Measurements from ENCODE around the gene PTGIS. TPM values are rescaled to one million over a fixed set of nuclear protein-coding genes. Genes with fewer than 3 reads are reported as not detected.

PTGIS gene
- total and polyA plus RNA-seq, 2 donors (not counting 3 experiments of a cell fraction or from before 2014, with no cell fraction given) = 6.2 to 11.8 TPM

GRCh38 chr20:49510562-49511122, 57.3 kb downstream of the PTGIS start:
- H3K79me2 ChIP-seq (ENCODE audit: control insufficient read depth, insufficient read depth, low read length) = no peaks in the 10 kb centered on the region
- H3K36me3 ChIP-seq (ENCODE audit: control insufficient read depth in 2 of 2, extremely low read depth in 1 of 2, insufficient read depth in 2 of 2, low read length in 2 of 2) = no peaks in the 10 kb centered on the region
- H3K9me3 ChIP-seq (replicated peaks; ENCODE audit: control insufficient read depth, insufficient read depth, low read length) = no peaks in the 10 kb centered on the region
- CTCF ChIA-PET = interaction anchor here (6.5 kb wide), 1 partner anchor 179 kb away, joined by 77 read pairs; no protein-coding TSS in a partner anchor
- H3K27me3 ChIP-seq (ENCODE audit: control insufficient read depth in 2 of 2, insufficient read depth in 2 of 2, low read length in 2 of 2) = peaks cover 4 to 5% of the 10 kb centered on the region in 2 experiments
- no peak overlapping the region for H3K4me3 ChIP-seq (replicated peaks in 1 of 3; ENCODE audit: insufficient read depth in 1 of 3, low read depth in 1 of 3, low read length in 3 of 3)
- H3K4me2 ChIP-seq (ENCODE audit: insufficient read depth, low read length) = no peak overlapping the region
- no peak for TF ChIP-seq GATA2 (IDR thresholded peaks at IDR 0.05; ENCODE audit: insufficient read depth, insufficient read length, low read depth, low read length)
- TF ChIP-seq POLR2AphosphoS5 (IDR thresholded peaks at IDR 0.05; ENCODE audit: insufficient read depth, low read depth, low read length) = no peak
- TF ChIP-seq FOS (IDR thresholded peaks at IDR 0.05; ENCODE audit: borderline replicate concordance, insufficient read depth, low read length) = no peak
- TF ChIP-seq EZH2 (IDR thresholded peaks at IDR 0.05; ENCODE audit: borderline replicate concordance, low read depth, low read length, severe bottlenecking) = no peak
- TF ChIP-seq MAX (IDR thresholded peaks at IDR 0.05; ENCODE audit: insufficient read depth, insufficient read length) = no peak
- no peak for TF ChIP-seq JUN (IDR thresholded peaks at IDR 0.05; ENCODE audit: borderline replicate concordance, insufficient read depth, insufficient read length, low read depth)
- no peak for TF ChIP-seq CTCF (IDR thresholded peaks at IDR 0.05; ENCODE audit: extremely low read depth in 1 of 2, insufficient read depth in 1 of 2, low read depth in 1 of 2, low read length in 2 of 2)
- no peak for TF ChIP-seq POLR2A (IDR thresholded peaks at IDR 0.05; ENCODE audit: low read depth, low read length)
- TF ChIP-seq MYC (IDR thresholded peaks at IDR 0.05; ENCODE audit: low read depth, low read length) = no peak
- H3K9me1 ChIP-seq (replicated peaks; ENCODE audit: control insufficient read depth, extremely low read depth, insufficient read depth, low read length) = no peaks in the 10 kb centered on the region
- H4K20me1 ChIP-seq (replicated peaks; ENCODE audit: control insufficient read depth, extremely low read depth, insufficient read depth, low read length) = no peaks in the 10 kb centered on the region
- no peak overlapping the region for H2AFZ ChIP-seq (ENCODE audit: low read depth, low read length)
- FAIRE-seq (no peak), DNase-seq (ENCODE audit: low read depth, low spot score) (no peak)
- POLR2A ChIA-PET = no interaction called here
- no peak overlapping the region for H3K9ac ChIP-seq (replicated peaks; ENCODE audit: extremely low read depth, insufficient read depth, low read length)
- dilution Hi-C loops (cut with MboI; ENCODE audit: extremely low pct_ligation_motif_present, low sequenced_read_pairs) = no loop called here
- no TSS peak for BruUV-seq (replicated peaks)
- intact Hi-C loops (cut with micrococcal nuclease) = no loop called here
- no peaks in the 10 kb centered on the region for H3K4me1 ChIP-seq (ENCODE audit: control insufficient read depth, extremely low read depth, insufficient read depth, low read length)
- no peak overlapping the region for H3K27ac ChIP-seq (ENCODE audit: insufficient read depth, low read depth, low read length)
